GOT3 (cell line): ENCODE results near the gene IPO11.
"Not testable (repeated sequence)": the region's sequence is repeated elsewhere in the genome, so short reads cannot be mapped to it uniquely, and the experiment has no call there.

Experiments
- DNase-seq: peaks from one replicate; lab custom pipeline; 2025; ENCODE audit warnings: mixed read lengths; lab: John Stamatoyannopoulos, UW

Gene IPO11

DNA sequence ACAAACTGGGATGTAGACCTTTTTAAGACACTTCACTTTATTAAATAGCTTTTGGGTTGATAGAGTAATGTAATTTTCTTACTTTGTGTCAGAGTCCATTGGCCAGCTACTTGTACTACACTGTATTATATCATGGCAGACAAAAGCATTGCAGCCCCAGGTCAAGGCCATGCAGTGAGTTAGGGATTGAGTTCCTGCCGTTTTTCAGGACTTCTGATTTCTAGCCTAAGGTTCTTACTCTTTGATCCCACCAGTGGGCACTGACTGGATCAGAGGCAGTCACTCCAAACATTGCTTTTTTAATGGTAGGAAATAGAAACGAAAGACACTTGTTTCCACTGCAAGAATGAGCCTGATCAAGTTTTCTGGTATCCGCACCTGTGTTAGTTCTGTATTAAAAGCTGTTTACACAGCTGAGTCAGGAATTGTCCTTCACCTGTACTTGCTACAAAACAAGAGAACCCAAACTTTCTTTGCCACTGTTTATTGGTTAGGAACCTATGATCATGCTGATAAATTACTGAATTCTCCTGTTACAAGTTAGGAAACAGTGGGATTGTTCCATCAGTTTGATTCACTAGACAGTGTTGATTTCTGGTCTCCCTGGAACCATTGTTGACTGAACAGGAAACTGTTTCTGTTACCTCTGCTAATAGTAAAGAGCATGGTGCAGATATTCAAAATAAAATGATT, 188.1 kb downstream of the IPO11 start:
- no peak for DNase-seq

- DNase-seq, result no peak
Observed at GRCh38 chr5:62603934-62604333, 191.4 kb downstream of the IPO11 start.

- no peak for DNase-seq
Observed at GRCh38 chr5:62605638-62606037, 193.1 kb downstream of the IPO11 start.

DNA sequence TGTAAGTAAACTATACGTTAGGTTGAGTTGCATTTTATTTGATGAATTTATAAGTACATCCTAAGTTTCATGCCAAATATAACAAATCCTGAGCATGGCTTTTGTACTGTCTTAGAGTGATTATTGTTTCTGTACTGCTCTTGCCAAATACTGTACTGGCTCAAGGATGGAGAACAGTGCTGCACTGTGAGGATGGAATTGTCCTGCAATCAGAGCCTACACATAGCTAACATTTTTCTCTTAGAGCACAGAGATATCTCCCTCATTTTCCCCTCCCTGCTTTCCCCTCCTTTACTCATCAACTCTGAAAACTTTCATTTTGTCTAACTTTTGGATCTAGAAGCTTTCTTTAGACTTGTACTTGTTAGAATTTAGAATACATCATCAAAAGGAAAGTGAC, 194.3 kb downstream of the IPO11 start:
- DNase-seq, result no peak

DNA sequence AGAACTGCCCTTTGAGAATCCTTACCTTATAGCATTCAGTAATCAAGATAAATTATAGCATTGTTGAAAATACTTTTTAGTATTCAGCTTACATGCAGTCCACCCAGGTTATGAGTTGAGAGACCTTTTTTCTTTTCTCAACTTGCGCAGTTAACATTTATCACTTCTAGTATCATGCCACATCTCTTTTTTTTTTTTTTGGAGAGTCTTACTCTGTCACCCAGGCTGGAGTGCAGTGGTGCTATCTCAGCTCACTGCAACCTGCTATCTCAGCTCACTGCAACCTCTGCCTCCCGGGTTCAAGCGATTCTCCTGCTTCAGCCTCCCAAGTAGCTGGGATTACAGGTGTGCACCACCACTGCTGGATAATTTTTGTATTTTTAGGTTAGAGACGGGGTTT, 195.1 kb downstream of the IPO11 start:
- DNase-seq, result no peak

- DNase-seq, result no peak
Observed at GRCh38 chr5:62608529-62609511, 196.3 kb downstream of the IPO11 start.

- DNase-seq, result no peak
Observed at GRCh38 chr5:62614355-62614754, 201.8 kb downstream of the IPO11 start.

- DNase-seq, result no peak
Observed at GRCh38 chr5:62616615-62617277, 204.2 kb downstream of the IPO11 start.

GRCh38 chr5:62617943-62618342, 205.4 kb downstream of the IPO11 start:
- DNase-seq, result no peak

GRCh38 chr5:62620761-62621160, 208.2 kb downstream of the IPO11 start:
- DNase-seq, result no peak

GRCh38 chr5:62621280-62621679, 208.7 kb downstream of the IPO11 start:
- no peak for DNase-seq

- no peak for DNase-seq
Observed at GRCh38 chr5:62623271-62623670, 210.7 kb downstream of the IPO11 start.

- DNase-seq, result not testable (repeated sequence)
Observed at GRCh38 chr5:62624436-62624835, 211.9 kb downstream of the IPO11 start.

- no peak for DNase-seq
Observed at GRCh38 chr5:62626534-62626933, 214.0 kb downstream of the IPO11 start.

DNA sequence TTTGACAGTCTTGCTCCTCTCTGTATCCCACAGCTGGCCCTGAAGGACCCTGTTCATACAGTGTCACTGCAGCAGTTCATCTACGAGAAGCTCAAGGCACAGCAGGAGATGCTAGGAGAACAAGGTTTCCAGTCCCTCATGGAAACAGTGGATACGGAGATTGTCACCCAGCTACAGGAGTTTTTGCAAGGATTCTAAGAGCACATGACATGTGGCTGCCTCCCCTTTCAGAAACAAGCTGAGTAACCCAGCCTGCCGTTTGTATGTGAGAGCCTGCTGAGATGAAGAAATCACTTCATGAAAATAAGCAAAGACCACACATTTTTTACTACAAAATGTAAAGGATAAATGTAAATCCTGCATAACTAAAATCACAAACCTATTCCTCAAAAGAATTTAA, 214.6 kb downstream of the IPO11 start:
- no peak for DNase-seq

GRCh38 chr5:62627901-62628300, 215.3 kb downstream of the IPO11 start:
- no peak for DNase-seq

- DNase-seq, result no peak
Observed at GRCh38 chr5:62631909-62632580, 219.5 kb downstream of the IPO11 start.

GRCh38 chr5:62633243-62633642, 220.7 kb downstream of the IPO11 start:
- no peak for DNase-seq

- no peak for DNase-seq
Observed at GRCh38 chr5:62640446-62640845, 227.9 kb downstream of the IPO11 start.

DNA sequence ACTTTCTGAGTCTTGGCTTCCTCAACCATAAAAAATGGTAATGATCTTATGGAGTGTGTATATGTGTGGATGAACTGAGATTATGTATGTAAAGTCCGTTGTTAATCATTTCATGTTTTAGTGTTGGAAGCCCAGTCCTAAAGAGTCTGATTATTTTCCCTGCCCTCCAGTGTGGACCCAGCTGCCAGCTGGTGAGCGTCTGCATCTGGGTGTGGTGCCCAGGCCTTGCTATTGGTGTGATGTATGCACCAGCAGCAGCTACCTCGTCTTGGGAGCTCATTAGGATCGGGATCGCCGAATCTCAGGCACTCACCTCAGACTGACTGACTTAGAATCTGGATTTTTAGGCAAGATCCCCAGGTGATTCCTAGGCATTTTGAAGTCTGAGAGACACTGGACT, 229.9 kb downstream of the IPO11 start:
- no peak for DNase-seq

DNA sequence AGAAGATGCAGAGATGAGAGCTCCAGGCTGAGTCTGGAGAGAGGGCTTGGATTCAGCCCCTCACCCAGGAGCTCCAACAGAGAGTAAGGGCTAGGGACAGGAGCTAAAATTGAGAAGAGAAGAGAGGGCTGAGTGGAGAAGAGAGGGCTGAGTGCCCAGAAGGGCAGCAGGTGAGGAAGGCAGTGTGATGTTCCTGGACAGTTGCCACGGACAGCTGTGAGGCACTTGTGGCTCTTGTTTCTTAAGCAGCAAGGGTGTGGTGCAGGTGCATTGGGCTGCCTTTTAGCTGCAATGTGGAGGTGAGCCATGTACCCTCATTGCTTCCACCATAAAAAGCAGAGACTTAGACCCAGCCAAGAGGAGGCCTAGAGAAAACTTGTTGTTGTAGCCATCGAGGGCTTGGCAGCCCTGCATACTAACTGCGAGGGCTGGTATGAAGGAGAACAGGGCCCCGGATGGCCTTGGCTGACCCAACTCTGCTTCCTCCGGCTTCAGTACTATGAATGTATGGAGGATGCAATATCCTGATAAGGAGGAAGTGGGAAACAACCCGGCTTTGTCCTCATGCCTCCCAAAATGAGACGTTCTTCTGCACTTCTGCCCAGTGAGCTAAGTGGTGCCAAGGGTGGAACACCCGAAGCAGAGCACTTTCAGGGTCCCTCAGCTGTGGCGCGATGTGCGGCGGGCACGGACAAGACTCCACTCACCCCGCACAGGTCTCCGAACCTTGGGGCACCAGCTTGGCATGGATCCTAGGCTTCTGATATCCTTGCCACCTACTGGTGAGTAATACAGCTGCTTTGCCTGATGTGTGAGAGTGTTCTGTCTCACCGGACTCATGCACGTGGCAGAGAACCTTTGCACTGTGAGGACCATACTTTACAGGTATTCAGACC, 231.2 kb downstream of the IPO11 start:
- DNase-seq, result no peak
